Cortex of kidney (tissue), 1 donor: ENCODE results near the gene NME2.
"Not testable (repeated sequence)": the region's sequence is repeated elsewhere in the genome, so short reads cannot be mapped to it uniquely, and the experiment has no call there.

Experiments
- DNase-seq: peaks from one replicate; lab custom pipeline; 2025; lab: John Stamatoyannopoulos, UW

The NME2 gene

DNA sequence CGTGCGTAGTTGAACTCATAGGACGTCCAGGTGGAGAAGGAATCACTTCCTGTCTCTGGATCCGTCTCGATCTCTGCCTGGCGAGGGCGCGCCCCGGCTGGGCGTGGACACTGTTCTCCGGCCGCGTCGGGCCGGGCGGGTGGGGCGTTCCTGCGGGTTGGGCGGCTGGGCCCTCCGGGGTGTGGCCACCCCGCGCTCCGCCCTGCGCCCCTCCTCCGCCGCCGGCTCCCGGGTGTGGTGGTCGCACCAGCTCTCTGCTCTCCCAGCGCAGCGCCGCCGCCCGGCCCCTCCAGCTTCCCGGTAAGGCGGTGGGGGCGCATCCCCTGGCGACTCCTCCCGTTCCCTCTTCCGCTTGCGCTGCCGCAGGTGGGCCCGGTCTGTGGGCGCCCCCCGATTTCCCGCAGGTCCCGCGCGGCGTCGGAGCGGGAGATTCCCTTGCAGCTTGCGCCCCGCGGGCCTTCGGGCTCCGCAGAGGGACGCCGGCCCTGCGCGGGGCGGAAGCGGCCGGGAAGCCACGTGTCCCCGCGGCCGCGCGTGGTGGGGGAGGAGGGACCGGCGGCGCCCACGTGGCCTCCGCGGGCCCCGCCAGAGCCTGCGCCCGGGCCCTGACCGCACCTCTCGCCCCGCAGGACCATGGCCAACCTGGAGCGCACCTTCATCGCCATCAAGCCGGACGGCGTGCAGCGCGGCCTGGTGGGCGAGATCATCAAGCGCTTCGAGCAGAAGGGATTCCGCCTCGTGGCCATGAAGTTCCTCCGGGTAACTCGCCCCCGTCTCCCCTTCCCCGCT, at the start of gene NME2:
TSS of gene NME2 (plus strand) at position 214 of the 789 bp plus-strand sequence. CDS start at position 634, 420 bp downstream.
- peak; percentile 69 for DNase-seq

DNA sequence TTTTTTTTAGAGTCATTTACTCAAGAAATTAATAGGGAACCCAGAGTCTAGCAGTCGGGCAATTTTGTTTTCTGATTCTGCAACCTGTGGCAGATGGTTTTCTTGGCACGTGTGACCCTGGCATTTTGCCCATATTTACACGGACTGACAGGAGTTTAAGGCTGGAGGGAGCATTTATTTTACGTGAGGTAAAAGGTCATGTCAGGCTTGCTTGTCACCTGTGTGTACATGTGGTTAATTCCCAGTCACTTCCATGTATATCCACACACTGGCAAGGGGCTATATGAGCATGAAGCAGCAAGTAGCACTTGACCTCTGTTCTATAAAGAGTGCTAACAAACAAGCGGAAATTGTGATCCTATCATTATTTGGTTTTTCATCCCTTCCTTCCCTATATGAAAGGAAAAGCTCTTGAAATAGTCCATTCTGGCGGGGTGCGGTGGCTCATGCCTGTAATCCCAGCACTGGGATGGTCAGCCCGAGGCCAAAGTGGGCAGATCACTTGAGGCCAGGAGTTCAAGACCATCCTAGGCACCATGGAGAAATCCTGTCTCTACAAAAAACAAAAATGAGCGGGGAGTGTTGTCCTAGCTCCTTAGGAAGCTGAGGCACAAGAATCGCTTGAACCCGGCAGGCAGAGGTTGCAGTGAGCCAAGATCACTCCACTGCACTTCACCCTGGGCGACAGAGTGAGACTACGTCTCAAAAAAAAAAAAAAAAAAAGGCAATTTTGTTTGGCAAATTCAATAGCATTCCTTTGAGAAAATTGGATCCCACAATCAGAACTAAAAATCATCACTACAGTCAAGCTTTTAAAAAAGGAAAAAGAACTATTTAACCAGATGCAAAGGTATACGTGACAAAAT, 47.6 kb upstream of the NME2 start:
- no peak for DNase-seq

DNA sequence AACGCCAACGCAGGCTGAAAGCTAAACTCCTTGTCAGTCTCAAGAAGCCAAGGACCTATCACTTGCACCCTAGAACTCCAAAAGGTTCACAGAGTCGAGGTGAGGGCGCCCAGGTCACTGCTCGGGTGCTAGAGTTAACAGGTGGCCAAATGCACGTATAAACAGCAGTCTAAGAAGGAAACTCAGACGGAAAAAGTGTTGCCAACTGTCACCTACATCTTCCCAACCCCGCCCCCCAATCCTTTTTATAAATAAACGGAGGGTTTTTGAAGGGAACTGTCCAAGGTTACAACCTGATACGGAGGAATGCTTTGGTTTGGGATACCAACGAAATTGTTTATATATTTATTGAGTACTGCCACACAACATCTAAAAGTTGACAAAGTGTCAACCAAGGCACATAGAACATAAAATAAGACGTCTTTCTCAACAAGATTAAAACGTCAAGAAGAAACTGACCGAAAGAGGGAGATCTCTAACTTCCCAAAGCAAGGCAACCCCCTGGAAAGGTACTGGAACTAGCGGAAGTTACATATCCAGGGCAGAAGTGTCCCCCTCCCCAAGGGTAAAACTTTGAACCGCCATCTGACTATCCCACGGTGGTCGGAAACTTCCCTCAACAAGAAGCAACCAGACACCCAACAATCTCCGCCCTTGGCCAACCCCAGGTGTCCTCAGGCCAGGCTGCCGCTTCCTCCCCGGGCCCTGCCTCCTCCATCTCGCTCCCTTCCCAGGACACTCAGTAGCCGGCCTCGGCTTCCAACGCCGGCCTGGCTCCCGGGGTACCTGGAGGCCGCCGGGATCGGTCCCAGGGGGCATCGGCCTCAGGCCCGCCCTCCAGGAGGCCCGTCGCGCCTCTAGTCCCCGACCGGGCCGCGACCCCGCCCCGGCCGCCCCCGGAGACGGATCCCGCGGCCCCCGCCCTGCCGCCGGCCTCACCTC, 46.5 kb upstream of the NME2 start:
- no peak for DNase-seq

DNA sequence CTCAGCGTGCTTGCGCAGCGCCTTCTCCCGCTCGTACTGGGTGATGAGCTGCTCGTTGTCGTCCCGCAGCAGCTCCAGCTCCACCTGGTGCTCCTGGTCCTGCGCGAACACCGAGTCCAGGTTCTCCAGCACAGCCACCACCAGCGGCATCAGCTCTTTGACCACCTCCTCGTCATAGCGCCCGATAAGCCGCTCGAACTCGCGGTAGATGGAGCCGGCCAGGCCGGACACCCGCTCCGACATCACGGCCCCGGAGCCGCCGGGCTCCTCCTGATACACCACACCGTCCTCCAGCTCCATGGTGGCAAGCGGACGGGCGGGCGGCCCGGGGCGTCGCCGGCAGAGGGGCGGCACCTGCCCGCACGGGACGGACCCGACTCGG, 45.9 kb upstream of the NME2 start:
- no peak for DNase-seq

DNA sequence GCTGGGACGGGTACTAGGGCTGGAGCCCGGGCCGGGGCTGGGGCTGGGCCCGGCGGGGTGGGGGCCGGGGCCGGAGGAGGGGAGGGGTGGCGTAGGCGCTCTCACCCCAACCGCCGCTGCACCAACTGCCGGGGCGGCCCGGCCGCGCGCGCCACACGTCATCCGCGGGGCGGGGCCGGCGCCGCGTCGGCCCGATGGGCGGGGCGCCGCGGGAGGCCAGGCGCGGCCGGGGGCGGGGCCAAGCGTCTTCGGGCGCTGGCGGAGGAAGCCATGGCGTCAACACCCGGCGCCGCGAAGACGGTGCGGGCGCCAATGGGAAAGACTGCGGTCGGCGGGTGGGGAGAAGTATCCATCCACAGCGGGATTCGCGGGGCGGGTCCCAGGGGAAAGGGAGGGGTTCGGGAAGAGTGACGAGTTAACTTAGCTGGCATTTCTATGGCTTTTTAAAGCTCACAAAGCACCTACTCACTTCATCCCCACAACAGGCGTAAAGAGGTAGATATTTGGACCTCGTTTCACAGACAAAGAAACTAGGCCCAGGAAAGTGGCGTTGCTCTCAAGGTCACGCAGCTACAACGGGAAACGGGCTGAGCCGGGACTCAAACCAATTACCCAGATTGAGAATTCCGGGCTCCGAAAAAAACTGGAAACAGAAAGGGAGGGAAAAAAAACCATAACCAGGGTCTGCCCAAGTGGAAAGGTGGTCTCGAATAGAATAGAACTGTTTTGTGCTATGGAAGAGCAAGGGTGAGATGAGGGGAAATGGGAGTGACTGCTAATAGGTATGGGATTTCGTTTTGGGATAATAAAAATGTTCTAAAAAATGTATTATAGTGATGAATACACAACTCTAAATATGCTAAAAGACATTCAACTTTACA, 45.2 kb upstream of the NME2 start, which contains the start of gene SPAG9:
TSS of gene SPAG9 (minus strand) at position 130 of the 881 bp plus-strand sequence. CDS start 212 bp downstream, outside the sequence.
- peak; percentile 33 for DNase-seq

DNA sequence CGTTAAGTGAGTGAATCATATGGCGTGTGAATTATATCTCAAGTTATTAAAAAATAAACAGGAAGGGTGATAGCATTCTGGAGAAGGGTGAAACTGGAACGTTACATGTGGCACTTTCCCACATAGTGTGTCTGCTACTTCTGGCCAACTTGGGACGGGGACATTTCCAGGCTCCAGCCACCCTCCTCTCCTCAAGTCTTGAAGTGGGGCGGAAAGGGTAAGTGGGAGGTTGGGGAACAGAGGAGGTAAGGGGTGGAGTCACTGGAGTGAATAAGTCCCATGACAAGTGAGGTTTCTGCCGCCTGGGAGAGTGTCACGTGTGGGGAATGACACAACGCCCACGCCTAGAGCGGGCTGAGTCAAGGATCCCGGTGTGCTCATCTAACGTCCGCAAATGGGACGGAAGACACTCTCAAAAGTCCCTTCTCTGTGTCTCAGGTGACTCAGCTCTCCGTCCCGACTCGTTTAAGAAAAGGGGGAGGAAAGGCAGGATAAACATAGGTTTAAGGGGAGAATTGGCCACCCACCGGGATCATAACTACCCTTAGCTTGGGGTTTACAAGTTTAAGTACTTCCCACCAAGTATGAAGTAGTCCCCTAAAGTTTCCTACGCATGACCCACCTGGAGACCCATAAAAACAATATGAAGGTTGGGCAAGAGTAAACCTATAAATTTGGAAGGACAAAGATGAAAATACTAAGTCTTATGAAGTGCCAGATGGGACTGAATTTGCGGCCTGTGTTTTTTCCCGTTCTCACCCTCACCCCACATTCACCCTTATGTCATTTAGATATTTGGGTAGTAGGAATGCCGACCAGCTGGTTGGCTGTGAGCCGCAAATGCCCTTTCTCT, 44.4 kb upstream of the NME2 start:
- no peak for DNase-seq

DNA sequence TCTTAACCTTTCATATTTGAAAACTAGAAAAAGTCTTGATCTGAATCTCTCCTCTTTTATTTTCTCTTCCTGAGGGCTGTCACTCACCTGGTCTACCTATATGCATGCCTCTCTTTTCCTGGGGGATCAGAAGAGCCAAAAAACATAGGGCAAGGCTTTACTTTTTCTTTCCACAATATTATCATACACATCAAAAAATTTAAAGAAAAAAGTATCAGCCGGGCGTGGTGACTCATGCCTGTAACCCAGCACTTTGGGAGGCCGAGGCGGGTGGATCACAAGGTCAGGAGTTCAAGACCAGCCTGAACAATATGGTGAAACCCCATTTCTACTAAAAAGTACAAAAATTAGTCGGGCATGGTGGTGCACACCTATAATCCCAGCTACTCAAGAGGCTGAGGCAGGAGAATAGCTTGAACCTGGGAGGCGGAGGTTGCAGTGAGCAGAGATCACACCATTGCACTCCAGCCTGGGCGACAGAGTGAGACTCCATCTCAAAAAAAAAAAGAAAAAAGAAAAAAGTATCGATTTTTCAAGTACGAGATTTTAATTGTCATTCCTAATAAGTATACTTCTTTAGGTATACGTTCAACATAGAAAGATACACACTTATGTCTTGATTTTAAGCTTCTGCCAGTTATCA, 43.6 kb upstream of the NME2 start:
- not testable (repeated sequence) for DNase-seq

DNA sequence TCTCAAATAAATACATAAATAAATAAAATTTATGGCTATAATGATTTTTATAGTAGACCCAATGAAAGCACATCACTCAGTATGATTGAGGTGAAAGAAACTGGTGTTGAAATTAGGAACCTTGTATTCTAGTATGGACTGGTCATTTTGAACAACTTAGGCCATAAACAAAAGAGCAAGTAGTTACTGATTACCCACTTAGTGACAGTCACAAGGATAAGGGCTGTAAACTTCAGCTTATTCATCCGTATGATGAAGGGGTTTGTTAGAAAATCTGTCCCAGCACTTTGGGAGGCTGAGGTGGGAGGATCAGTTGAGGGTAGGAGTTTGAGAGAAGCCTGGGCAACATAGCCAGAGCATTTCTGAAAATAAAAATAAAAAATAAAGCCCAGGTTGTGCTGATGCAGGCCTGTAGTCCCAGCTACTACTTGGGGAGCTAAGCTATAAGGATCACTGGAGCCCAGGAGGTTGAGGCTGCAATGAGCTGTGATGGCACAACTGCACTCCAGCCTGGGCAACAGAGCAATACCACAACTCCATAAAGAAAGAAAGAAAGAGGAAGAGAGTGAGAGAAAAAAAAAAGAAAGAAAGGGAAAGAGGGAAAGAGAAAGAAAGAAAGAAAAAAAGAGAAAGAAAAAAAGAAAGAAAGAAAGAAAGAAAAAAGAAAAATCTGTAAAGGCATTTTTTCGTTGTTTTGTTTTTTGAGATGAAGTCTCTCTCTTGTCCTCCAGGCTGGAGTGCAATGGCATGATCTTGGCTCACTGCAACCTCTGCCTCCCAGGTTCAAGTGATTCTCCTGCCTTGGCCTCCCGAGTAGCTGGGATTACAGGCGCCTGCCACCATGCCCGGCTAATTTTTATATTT, 41.3 kb upstream of the NME2 start:
- DNase-seq, result no peak

DNA sequence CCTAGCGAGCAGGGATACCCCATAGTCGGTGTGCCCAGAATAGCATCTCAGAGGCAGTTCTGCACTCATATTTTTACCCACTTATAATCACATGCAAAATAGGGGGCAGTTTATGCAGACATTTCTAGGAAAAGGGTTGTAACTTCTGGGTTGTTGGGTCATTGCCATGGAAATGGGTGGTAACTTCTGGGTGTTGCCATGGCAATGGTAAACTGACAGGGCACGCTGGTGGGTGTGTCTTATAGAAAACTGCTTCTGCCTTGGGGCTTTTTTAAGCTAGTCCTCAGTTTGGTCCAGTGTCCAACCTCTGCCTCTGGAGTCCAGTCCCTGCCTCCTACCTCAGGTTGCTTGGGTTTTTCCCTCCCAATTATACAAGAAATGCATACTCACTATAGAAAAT, 38.1 kb upstream of the NME2 start:
- no peak for DNase-seq

DNA sequence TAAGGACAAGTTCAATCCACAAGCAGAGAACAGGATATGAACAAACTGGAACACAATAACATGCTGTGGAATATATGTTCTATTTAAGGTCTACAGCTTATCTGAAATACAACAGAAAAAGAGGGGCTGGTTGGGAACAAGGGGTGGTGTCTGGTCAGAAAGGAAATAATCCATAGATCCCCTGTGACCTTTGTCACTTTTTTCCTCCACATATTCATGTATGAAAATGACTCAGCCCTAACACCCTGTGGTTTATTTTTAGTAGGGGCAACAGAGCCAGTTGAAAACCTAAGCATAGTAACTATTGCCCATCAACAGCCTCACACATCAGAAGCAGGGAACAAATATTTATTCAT, 33.3 kb upstream of the NME2 start:
- no peak for DNase-seq

DNA sequence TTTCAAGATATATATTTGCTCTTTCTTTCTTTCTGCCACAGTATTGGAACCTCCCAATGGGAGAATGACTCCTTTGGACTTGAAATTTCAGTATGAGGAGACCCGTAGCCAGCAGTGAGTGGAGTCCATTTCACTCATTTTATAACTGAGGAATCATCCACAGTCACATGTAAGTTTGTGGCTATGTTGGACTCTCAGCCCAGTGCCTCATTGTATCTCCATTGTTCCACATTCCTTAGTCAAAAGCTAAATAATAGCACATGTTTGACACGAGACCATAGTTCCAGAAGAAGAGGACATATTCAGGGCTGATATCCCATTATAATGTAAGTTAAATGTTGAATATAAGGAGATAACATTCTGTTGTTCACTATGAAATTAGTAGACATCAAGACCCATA, 32.8 kb upstream of the NME2 start:
- DNase-seq, result no peak

DNA sequence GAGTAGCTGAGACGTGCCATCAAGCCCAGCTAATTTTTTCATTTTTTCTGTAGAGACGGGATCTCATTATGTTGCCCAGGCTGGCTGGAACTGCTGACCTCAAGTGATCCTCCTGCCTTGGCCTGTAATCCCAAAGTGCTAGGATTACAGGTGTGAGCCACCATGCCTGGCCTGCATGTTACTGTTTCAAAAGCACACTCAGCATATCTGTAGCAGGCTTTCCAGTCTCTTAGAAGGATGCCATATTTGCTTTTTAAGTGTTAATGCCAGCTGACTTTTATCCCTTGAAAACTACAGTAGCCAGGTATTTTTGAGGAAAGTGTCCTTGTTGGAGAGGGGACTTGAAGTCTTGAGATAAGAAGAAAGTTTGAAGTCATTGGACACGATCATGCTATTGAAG, 30.3 kb upstream of the NME2 start:
- DNase-seq, result no peak

DNA sequence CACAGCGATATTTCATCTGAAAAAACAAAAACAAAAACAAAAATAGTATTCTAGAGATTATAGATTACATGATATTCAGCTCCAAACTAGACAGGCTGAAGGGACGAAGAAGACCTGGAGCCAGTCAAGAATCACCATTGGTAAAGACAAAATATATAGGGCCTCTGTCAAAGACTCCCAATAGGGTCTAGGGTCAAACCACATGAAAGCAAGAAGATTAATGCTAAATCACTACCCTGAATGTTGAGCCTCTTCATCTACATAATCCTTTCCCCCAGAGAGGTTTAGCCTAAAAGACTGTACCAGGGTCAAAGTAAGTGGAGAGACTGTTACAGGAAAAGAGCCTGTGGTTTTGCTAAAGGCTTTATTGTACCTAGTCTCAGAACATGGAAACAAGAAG, 23.6 kb upstream of the NME2 start:
- no peak for DNase-seq

DNA sequence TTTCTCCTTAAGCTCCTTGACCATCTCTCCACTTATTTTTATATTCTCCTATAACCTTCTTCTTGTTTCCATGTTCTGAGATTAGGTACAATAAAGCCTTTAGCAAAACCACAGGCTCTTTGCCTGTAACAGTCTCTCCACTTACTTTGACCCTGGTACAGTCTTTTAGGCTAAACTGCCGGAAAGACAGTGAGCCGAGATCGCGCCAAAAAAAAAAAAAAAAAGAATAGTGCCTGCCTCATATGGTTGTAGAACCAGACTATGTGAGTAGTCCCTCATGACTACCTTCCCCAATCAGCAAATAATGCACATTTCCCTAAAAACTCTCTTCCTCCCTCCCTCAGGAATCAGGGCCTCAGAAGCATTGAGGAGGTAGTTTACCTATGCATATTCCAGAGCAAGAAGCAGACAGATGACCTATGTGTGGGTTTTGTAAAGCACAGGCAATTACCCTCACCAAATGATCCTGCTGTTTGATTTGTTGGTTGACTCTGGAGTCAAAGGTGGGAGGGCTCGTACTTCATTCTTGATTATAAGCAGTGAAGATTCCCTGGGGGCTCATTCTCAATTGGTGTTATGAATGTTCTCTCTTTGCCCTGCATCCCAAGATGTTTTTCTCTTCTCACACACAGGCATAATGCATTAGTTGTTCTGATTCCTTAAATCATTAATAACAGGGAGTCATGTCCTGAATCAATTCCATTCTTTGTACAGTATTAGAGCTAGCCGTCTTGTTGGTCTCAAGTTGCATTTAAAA, 21.8 kb upstream of the NME2 start:
- no peak for DNase-seq

DNA sequence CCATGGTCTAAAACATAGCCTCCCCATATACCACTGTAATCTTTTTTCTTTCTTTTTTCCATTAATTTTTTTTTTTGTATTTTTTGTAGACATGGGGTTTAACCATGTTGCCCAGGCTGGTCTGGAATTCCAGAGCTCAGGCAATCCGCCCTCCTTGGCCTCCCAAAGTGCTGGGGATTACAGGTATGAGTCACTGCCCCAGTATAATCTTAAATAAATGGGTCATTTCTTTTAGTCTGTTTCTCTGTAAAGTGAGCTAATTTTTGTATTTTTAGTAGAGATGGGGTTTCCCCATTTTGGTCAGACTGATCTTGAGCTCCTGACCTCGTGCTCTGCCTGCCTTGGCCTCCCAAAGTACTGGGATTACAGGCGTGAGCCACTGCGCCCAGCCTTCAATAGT, 18.6 kb upstream of the NME2 start:
- DNase-seq, result no peak

DNA sequence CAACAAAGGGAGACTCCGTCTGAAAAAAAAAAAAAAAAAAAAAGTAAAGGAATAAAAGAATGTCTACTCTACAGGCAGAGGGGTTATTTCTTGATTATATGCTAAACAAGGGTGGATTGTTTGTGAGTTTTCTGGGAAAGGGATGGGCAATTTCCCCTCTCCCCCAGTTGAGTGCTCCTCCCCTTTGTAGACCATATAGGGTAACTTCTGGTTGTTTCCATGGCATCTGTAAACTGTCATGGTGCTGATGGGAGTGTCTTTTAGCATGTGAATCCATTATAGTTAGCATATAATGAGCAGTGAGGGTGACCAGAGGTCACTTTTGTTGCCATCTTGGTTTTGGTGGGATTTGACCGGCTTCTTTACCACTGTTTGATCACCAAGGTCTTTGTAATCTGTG, 17.0 kb upstream of the NME2 start:
- DNase-seq, result no peak

DNA sequence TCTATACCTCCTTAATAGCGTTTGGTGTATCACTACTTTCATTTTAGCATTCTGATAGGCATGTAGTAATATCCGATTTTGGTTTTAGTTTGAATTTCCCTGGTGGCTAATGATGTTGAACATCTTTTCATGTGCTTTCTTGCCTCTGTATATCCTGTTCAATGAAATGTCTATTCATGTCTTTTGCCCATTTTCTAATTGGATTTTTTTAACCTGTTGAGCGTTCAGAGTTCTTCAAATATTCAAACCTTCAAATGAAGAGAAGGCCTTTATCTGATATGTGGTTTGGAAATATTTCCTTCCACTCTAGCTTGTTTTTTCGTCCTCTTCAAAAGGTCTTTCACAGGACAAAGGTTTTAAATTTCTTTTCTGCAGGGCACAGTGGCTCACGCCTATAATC, 15.3 kb upstream of the NME2 start:
- DNase-seq, result no peak

DNA sequence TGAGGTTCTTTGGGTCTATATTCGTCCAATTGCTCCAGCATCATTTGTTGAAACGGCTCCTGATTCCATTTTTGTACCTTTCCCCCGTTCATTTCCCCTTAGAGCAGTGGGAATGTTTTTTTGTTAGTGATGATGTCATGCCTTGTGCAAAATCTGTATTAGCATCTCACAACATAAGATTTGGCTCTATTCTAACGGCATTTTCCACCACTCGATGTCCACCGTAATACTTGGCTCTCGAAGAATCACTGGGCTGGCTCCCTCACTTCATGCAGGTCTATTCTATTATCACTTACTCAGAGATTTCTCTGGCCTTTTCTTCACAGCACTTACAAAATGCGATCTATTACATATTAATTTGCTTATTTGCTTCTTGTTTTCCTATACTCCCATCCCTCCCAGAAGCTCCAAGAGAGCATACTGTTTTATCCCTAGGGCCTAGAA, 13.4 kb upstream of the NME2 start:
- no peak for DNase-seq
